RKO (cell line): ENCODE measurements around the gene CCSER1.

Source experiments
- DNase-seq: peaks from one replicate; pipeline ENCODE4 v3.0.0-alpha.2; 2016; ENCODE audit warnings: low spot score

CCSER1 gene

DNA sequence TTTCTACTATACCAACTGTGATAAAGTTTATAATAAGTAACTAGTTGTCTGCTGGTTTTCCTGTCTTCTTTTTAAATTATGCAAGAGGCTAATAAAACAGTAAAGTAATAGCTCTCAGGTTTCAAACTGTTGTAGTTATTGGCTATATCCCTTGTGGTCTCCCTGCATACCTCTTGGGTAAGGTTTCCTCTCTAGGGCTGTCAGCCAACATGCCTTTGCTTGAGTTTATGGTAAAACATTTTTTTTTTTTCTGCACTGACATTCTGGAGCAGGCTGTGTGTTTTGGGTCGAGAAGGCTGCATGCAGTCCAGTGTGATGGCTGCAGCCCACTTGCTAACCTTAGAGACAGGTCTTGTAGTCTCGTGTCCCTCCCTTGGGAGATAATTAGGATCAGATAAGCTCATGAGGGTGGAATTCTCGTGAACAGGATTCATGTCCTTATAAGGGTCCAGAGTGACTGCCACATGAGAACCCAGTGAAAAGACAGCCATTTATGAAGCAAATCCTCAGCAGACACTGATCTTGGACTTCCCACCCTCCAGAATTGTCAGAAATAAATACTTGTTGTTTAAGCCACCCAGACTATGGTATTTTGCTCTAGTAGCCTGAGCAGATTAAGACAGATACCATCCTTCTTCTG lies 831.2 kb downstream of the CCSER1 start:
- no peak for DNase-seq

- DNase-seq: no peak
Measured at GRCh38 chr4:90960433-90960832, 833.2 kb downstream of the CCSER1 start.

DNA sequence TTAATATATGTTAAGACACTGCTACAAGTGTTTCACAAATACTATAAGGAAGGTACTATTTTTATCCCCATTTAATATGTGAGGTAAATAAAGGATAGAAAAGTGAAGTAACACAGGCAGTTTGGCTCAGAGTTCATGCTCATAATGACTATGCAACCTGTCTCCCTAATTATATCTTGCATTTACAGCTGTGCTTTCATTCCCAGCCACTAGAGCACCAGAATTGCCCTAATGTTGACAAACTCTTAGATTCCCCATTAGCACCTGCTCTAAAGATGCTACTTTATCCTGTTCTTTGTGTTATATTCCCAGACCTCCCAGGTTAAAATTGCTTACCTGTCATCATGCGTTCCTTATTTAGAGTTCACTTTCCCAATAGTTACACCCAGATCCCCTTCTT lies 833.6 kb downstream of the CCSER1 start:
- no peak for DNase-seq

DNA sequence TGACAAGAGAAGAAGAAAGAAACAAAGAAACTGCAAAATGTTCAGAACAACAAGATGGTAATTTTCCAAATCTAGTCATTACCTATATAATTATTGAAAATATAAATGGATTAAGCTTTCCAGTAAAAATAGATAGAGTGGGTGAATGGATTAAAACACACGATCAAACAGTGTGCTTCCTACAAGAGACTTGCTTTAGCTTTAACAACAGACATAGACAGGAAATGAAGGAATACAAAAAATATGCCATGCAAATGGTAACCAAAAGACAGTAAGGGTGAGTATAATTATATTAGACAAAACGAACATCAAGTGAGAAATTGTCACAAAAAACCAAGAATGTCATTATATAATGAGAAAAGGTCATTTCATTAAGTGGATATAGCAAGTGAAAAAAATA lies 842.8 kb downstream of the CCSER1 start:
- no peak for DNase-seq

DNA sequence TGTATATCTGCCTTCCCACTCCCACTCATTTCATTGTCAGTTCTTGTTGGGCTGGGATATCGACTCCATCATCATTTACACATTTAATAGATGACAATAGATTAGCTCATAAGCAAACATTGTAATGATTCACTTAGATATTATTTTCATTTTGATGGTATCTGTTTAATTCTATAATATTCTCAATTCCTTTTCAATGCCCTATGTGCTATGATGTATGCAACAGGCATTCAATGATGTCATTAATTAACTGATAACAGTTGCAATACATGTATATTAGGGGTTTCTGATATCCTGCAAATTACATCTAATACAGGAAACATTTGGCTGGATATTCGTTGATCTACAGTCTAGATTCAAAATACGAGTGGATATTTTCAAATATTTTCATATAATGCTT lies 850.5 kb downstream of the CCSER1 start:
- DNase-seq: no peak

- DNase-seq: no peak
Measured at GRCh38 chr4:90979556-90979955, 852.4 kb downstream of the CCSER1 start.

DNA sequence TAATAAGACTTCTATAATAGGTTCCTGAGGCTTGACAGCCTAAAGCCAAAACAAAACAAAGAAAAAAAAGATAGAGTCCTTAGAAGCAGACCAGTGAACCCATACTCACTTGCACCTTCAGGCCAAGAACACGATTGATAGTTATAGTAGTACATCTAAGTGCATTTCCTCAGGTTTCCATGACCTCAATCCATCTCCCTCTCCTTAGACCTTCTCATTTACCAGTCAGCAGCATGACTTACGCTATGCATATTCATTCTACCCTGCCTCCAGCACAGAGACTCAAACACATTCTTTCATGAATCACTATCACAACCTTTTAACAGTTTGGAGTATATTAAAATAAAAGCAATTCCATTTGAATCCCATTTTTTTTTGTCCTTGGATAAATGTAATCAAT lies 855.6 kb downstream of the CCSER1 start:
- no peak for DNase-seq

DNA sequence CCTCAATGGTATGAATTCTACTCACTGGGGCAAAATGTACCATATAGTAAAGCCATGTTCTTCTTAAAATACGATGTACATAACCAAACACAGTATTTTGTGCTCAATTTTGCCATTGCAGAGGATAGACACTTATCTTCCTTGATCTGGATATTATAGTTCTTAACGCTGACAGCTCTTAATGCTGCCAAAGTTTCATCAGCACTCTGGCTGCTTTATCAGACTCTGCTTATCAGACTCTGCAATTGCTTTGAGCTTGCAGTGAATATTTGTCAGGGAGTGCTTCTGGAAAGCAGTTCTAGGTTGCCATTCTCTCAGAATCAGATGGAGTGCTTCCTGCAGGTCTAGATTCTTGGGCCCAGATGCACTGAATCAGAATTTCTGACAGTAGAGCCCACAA lies 863.1 kb downstream of the CCSER1 start:
- DNase-seq: no peak

DNA sequence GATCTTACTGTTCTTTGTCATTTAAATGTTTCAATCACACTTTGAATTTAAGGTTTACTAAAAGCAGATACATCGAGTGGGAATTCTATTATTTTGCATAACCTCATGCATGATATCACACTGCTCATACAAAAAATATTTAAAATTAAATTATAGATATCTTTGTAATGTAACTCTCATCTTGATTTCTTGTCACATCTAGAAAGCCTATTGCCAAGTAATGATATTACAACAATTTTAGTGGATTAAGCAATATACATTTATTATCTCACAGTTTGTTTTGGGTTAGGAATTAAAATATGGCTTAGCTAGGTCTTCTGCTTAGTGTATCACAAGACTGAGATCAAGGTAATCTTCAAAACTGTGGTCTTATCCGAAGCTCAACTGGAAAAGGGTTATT lies 865.0 kb downstream of the CCSER1 start:
- no peak for DNase-seq

DNA sequence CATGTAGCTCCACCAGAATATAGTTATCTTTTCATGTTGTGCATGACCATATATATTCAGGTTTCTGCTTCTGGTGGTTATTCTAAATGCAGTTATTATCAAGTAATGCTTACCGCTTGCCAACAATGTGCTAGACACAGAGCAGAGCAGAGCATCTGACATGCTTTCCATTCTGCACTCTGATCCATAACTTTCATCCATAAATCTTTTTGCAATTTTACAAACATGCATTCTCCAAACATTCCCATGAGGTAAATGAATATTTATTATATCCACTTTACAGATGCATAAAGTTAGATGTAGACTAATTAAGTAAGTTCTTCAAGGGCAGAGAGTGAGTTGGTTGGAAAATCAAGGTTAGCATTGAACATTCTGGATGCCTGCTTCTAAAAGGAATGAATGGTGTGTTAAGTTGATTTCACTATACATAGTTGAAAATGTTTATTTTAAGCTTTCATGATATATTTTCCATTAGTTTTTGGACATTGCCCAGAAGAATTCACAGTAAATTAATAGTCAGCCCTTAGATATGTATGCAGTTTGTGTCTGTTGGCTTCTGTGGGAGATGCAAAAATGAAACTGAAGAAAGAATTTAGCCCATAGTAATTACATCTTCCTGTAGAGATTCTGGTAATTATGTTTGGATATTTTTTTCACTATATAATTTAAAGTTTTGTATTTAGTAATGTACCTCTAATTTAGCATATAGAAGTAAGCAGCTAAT lies 867.8 kb downstream of the CCSER1 start:
- DNase-seq: no peak

DNA sequence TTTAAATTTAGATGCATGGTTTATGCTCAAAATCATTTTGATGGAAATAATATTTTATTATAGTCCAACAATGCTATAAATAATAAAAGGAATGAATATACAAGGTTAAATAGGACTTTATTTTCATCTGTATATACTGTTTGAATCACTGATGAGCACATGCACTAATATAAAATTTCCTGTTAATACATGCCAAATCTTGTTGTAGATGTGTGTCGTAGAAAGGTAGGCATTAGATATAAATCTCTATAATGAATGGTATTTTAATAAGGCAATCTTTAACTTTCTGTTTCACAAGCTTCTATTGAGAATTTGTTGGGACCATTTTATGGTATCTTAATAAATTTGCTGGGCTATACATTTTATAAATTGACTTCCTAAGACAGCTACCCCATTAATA lies 868.8 kb downstream of the CCSER1 start:
- no peak for DNase-seq

GRCh38 chr4:90996813-90997212 lies 869.6 kb downstream of the CCSER1 start:
- no peak for DNase-seq

DNA sequence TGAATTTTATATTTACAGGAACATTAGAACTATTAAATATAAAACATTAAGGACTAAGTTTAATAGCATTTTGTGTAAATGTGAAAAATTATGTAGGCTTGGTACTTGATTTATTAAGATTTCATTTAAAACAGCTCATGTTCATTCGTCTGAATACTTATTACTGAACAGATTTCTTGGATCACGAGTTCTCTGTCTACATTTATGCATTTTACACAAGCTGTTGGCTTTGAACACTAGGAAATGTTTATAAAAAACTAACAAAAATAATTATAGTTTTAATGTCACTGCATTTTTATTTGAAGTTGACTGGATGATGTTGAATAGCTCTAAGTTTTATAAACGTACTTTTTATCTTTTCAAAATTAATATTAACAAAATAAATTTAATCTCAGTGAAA lies 888.7 kb downstream of the CCSER1 start:
- DNase-seq: no peak

GRCh38 chr4:91019513-91019912 lies 892.3 kb downstream of the CCSER1 start:
- DNase-seq: no peak

- no peak for DNase-seq
Measured at GRCh38 chr4:91025241-91026148, 898.3 kb downstream of the CCSER1 start.

DNA sequence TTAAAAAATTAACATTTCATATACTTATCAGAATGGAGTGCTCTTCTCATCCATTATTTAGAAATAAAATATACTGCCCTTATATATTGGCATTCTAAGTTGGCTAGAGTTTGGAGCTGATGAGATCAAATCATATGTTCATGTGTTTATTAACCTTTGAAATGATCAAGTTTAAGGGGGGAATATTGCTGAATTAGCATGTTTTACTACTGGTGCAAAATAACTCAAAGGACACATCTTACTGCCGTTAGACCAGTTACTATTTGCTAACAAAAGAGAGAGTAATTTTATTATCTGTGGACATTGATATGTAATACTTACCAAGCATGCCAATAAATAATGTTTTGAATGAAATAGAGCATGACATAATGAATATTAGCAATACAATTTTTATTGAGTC lies 901.0 kb downstream of the CCSER1 start:
- no peak for DNase-seq

- no peak for DNase-seq
Measured at GRCh38 chr4:91031761-91032160, 904.6 kb downstream of the CCSER1 start.

GRCh38 chr4:91032725-91033445 lies 905.7 kb downstream of the CCSER1 start:
- no peak for DNase-seq

DNA sequence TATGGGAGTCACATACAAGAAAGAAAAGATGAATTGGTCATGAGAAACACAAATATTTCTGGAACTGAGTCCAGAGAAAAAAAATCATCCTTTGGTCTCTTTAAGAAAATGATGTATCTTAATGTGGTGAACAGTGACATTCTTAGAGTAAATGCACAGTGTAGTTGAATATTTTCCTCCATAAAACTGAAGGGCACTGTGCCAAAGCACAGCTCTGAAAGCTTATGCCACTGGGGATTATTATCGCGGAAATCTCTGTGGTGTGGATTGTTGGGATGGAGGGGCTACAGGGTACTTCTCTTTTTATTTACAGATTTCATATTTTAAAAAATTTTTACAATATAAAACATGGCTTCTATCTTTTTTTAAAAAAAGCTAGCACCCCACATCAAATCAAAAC lies 908.1 kb downstream of the CCSER1 start:
- DNase-seq: no peak

DNA sequence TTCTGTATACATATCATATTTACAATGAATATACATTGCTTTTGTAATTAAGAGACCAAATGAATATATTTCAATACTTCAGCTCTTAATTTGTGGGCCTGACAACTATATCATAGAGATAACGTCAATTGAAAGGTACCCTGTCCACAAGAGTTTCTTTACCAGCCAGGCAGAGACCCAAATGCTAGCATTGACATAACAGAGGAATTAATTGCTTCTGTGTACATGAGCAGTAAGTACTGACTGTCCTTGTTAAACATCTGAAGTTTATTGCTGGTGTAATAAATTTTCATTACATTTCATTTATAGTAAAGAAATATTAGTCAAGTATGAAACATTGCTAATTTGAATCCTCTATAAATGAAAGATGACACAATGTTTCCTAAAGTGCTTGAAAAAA lies 910.8 kb downstream of the CCSER1 start:
- DNase-seq: no peak

- no peak for DNase-seq
Measured at GRCh38 chr4:91057871-91058270, 930.7 kb downstream of the CCSER1 start.

GRCh38 chr4:91058345-91058744 lies 931.2 kb downstream of the CCSER1 start:
- DNase-seq: no peak
